HG03064 (cell line): ENCODE measurements around the gene ANXA6.

Source experiments
- ATAC-seq: cut with Tn5 transposase; IDR thresholded peaks from one replicate; pipeline ENCODE4 v1.9.1; 2021; ENCODE audit warnings: low read depth; ENCODE audit not compliant: unreplicated experiment

Gene ANXA6

GRCh38 chr5:151068433-151069197 is 89.0 kb downstream of the ANXA6 start:
- ATAC-seq = peak; percentile 71

- ATAC-seq = peak; percentile 10
These were observed 89.7 kb downstream of the ANXA6 start for GRCh38 chr5:151067632-151068432.

- ATAC-seq = no peak
These were observed 90.7 kb downstream of the ANXA6 start for GRCh38 chr5:151066920-151067319.

- ATAC-seq = no peak
These were observed 92.0 kb downstream of the ANXA6 start for GRCh38 chr5:151065609-151066008.

GRCh38 chr5:151064916-151065499 is 92.6 kb downstream of the ANXA6 start:
- no peak for ATAC-seq

GRCh38 chr5:151063142-151063989 is 94.2 kb downstream of the ANXA6 start:
- no peak for ATAC-seq

GRCh38 chr5:151062405-151063141 is 95.0 kb downstream of the ANXA6 start:
- ATAC-seq = no peak

- no peak for ATAC-seq
These were observed 96.8 kb downstream of the ANXA6 start for GRCh38 chr5:151060742-151061141.

- ATAC-seq = no peak
These were observed 98.6 kb downstream of the ANXA6 start for GRCh38 chr5:151058891-151059489.

- ATAC-seq = no peak
These were observed 99.3 kb downstream of the ANXA6 start for GRCh38 chr5:151058301-151058700.

- no peak for ATAC-seq
These were observed 100.9 kb downstream of the ANXA6 start for GRCh38 chr5:151056379-151057325.

- no peak for ATAC-seq
These were observed 102.2 kb downstream of the ANXA6 start for GRCh38 chr5:151055336-151055735.

- ATAC-seq = no peak
These were observed 102.9 kb downstream of the ANXA6 start for GRCh38 chr5:151054709-151055108.

GRCh38 chr5:151053796-151054462 is 103.7 kb downstream of the ANXA6 start:
- no peak for ATAC-seq

- no peak for ATAC-seq
These were observed 104.7 kb downstream of the ANXA6 start for GRCh38 chr5:151052836-151053235.

GRCh38 chr5:151051931-151052608 is 105.5 kb downstream of the ANXA6 start:
- no peak for ATAC-seq
